Measurements from ENCODE around the gene ERVV-1. TPM values are rescaled to one million over a fixed set of nuclear protein-coding genes. Genes with fewer than 3 reads are reported as not detected.
A peak's percentile ranks its signal among the peaks of the same experiment; 100 is the strongest.

The ERVV-1 gene
- total RNA-seq, 4 donors from 2014 or later = 0.12 TPM; not detected in 3

GRCh38 chr19:52993342-52994178, 20.2 kb upstream of the ERVV-1 start:
- peak; percentile 17 to 27 for DNase-seq
- Histone ChIP-seq H3K9me3 (no peaks in the 10 kb centered on the region), H3K27me3 (peaks cover 0 to 8% (median 7%) of the 10 kb centered on the region in 3 donors), H3K36me3 (no peaks in the 10 kb centered on the region), H3K27ac (peak overlapping the region; percentile 30 to 61 (median 49)), H3K4me3 (peak overlapping the region; percentile 47 to 59 (median 56)), H3K4me1 (peaks cover 0 to 9% of the 10 kb centered on the region in 2 donors)
- intact Hi-C loops (cut with DNase I; ENCODE audit: low total_unique reads) = loop anchor here (2.0 kb wide), 1 partner anchor 31 kb away; the partner anchor contains the start of gene ZNF816
- in situ Hi-C loops (cut with MboI; ENCODE audit: low sequenced_read_pairs in 4 of 4) = no loop called here
- peak; percentile 39 to 52 for ATAC-seq
- TF ChIP-seq CTCF (IDR thresholded peaks at IDR 0.05 in 4 of 5, conservative IDR thresholded peaks at IDR 0.05 in 1 of 5) (peak in 2 of 5 experiments; percentile 59 to 66), POLR2A (IDR thresholded peaks at IDR 0.05) (no peak)

- in situ Hi-C loops (cut with MboI; ENCODE audit: low sequenced_read_pairs in 4 of 4) (no loop called here), intact Hi-C loops (cut with DNase I; ENCODE audit: low total_unique reads) (no loop called here)
- Histone ChIP-seq H3K4me1 (peaks cover 0 to 9% of the 10 kb centered on the region in 2 donors), H3K36me3 (no peaks in the 10 kb centered on the region), H3K4me3 (no peak overlapping the region), H3K9me3 (no peaks in the 10 kb centered on the region), H3K27ac (no peak overlapping the region), H3K27me3 (peaks cover 0 to 8% (median 7%) of the 10 kb centered on the region in 3 donors)
- no peak for ATAC-seq
- TF ChIP-seq POLR2A (IDR thresholded peaks at IDR 0.05) (no peak), CTCF (IDR thresholded peaks at IDR 0.05 in 4 of 5, conservative IDR thresholded peaks at IDR 0.05 in 1 of 5) (no peak)
- DNase-seq = no peak
Measured at GRCh38 chr19:52995711-52996110, 18.0 kb upstream of the ERVV-1 start.

- TF ChIP-seq POLR2A (IDR thresholded peaks at IDR 0.05) (no peak), CTCF (IDR thresholded peaks at IDR 0.05 in 4 of 5, conservative IDR thresholded peaks at IDR 0.05 in 1 of 5) (no peak)
- intact Hi-C loops (cut with DNase I; ENCODE audit: low total_unique reads) = no loop called here
- in situ Hi-C loops (cut with MboI; ENCODE audit: low sequenced_read_pairs in 4 of 4) = no loop called here
Measured at GRCh38 chr19:52997975-52998374, 15.7 kb upstream of the ERVV-1 start.

GRCh38 chr19:53002479-53002878, 11.2 kb upstream of the ERVV-1 start:
- Histone ChIP-seq H3K4me3 (no peak overlapping the region), H3K9me3 (no peaks in the 10 kb centered on the region), H3K27me3 (no peaks in the 10 kb centered on the region), H3K27ac (no peak overlapping the region), H3K4me1 (no peaks in the 10 kb centered on the region), H3K36me3 (no peaks in the 10 kb centered on the region)
- in situ Hi-C loops (cut with MboI; ENCODE audit: low sequenced_read_pairs in 4 of 4) = no loop called here
- ATAC-seq (no peak), DNase-seq (no peak)
- TF ChIP-seq POLR2A (IDR thresholded peaks at IDR 0.05) (no peak), CTCF (IDR thresholded peaks at IDR 0.05 in 4 of 5, conservative IDR thresholded peaks at IDR 0.05 in 1 of 5) (no peak)
- intact Hi-C loops (cut with DNase I; ENCODE audit: low total_unique reads) = no loop called here

More at GRCh38 chr19:52997975-52998374, 15.7 kb upstream of the ERVV-1 start:
- DNase-seq = no peak
- Histone ChIP-seq H3K36me3 (no peaks in the 10 kb centered on the region), H3K27me3 (no peaks in the 10 kb centered on the region), H3K9me3 (no peaks in the 10 kb centered on the region), H3K27ac (no peak overlapping the region), H3K4me1 (peaks cover 0 to 6% of the 10 kb centered on the region in 2 donors), H3K4me3 (no peak overlapping the region)
- ATAC-seq = no peak

All from gastrocnemius medialis (tissue), 4 donors.